ENCODE results near the gene CHRM2.

- no peak for TF ChIP-seq LEF1 (IDR thresholded peaks at IDR 0.05; ENCODE audit: borderline replicate concordance)
- TF ChIP-seq BHLHE40 (IDR thresholded peaks at IDR 0.05; ENCODE audit: borderline replicate concordance): no peak
- TF ChIP-seq PKNOX1 (IDR thresholded peaks at IDR 0.05): no peak
- TF ChIP-seq FOXM1 (IDR thresholded peaks at IDR 0.05; ENCODE audit: borderline replicate concordance): no peak
- no peak for TF ChIP-seq ELF4 (IDR thresholded peaks at IDR 0.05)
Observed at GRCh38 chr7:136910771-136911170, 42.3 kb downstream of the CHRM2 start.
